BLaER1 treated with 17β-estradiol and CSF1 and Interleukin-3, amounts not matched to agents 10 nM and 100 nM (cell line): ENCODE results near the gene PARVB.

Experiments used
- H3K27ac ChIP-seq, 11 experiments: shearing (Covaris generic); formaldehyde crosslinking; 2 replicates each; pipeline ENCODE4 v1.8.1; 2022
- H3K27me3 ChIP-seq, 11 experiments: shearing (Covaris generic); formaldehyde crosslinking; 2 replicates each; pipeline ENCODE4 v1.8.1; 2022
- H3K36me3 ChIP-seq, 11 experiments: shearing (Covaris generic); formaldehyde crosslinking; 2 replicates each; pipeline ENCODE4 v1.8.1; 2022
- H3K4me1 ChIP-seq, 10 experiments: shearing (Covaris generic); formaldehyde crosslinking; 2 replicates each; pipeline ENCODE4 v1.8.1; 2022
- H3K4me2 ChIP-seq, 11 experiments: shearing (Covaris generic); formaldehyde crosslinking; 2 replicates each; pipeline ENCODE4 v1.8.1; 2022
- H3K4me3 ChIP-seq, 10 experiments: shearing (Covaris generic); formaldehyde crosslinking; 2 replicates each; pipeline ENCODE4 v1.8.1; 2022
- H3K9ac ChIP-seq, 11 experiments: shearing (Covaris generic); formaldehyde crosslinking; 2 replicates each; pipeline ENCODE4 v1.8.1; 2022
- H3K9me3 ChIP-seq, 11 experiments: shearing (Covaris generic); formaldehyde crosslinking; replicated peaks in 1 of 11; 2 replicates each; pipeline ENCODE4 v1.8.1; 2022
- H4K20me1 ChIP-seq, 11 experiments: shearing (Covaris generic); formaldehyde crosslinking; 2 replicates each; pipeline ENCODE4 v1.8.1; 2022
- Cebpa-rat ChIP-seq, 11 experiments: shearing (Covaris generic); IDR thresholded peaks; 2 replicates each; pipeline ENCODE4 v1.8.1; 2022

PARVB gene

GRCh38 chr22:44207173-44207980 is 183.3 kb downstream of the PARVB start:
- peaks cover 0 to 14% (median 12%) of the 10 kb centered on the region in 11 experiments; a peak in 16 of 22 replicates for H3K9me3 ChIP-seq
- no peak for TF ChIP-seq Cebpa-rat (IDR thresholded peaks at IDR 0.05)
- H3K27me3 ChIP-seq, result peaks cover 0 to 4% (median 0%) of the 10 kb centered on the region in 11 experiments; a peak in 4 of 22 replicates
- no peak overlapping the region for H3K27ac ChIP-seq
- peaks cover 8 to 50% (median 33%) of the 10 kb centered on the region in 11 experiments; a peak in 20 of 22 replicates for H4K20me1 ChIP-seq
- H3K9ac ChIP-seq, result no peak overlapping the region
- no peak overlapping the region for H3K4me3 ChIP-seq
- H3K4me2 ChIP-seq, result no peak overlapping the region
- H3K36me3 ChIP-seq, result peaks cover 0 to 38% (median 4%) of the 10 kb centered on the region in 11 experiments; a peak in 12 of 22 replicates
- peaks cover 11 to 27% (median 18%) of the 10 kb centered on the region in 10 experiments; a peak in 16 of 20 replicates for H3K4me1 ChIP-seq

GRCh38 chr22:44207981-44208317 is 183.8 kb downstream of the PARVB start:
- no peak for TF ChIP-seq Cebpa-rat (IDR thresholded peaks at IDR 0.05)
- no peak overlapping the region for H3K9ac ChIP-seq
- peaks cover 0 to 14% (median 12%) of the 10 kb centered on the region in 11 experiments; a peak in 16 of 22 replicates for H3K9me3 ChIP-seq
- peaks cover 0 to 1% (median 0%) of the 10 kb centered on the region in 11 experiments; a peak in 1 of 22 replicates for H3K27me3 ChIP-seq
- H3K4me1 ChIP-seq, result peaks cover 11 to 27% (median 18%) of the 10 kb centered on the region in 10 experiments; a peak in 16 of 20 replicates
- H3K4me3 ChIP-seq, result no peak overlapping the region
- H3K4me2 ChIP-seq, result no peak overlapping the region
- no peak overlapping the region for H3K27ac ChIP-seq
- H3K36me3 ChIP-seq, result peaks cover 0 to 32% (median 0%) of the 10 kb centered on the region in 11 experiments; a peak in 9 of 22 replicates
- peaks cover 7 to 44% (median 30%) of the 10 kb centered on the region in 11 experiments; a peak in 20 of 22 replicates for H4K20me1 ChIP-seq

GRCh38 chr22:44209343-44209742 is 185.2 kb downstream of the PARVB start:
- H3K27ac ChIP-seq, result no peak overlapping the region

GRCh38 chr22:44210722-44211121 is 186.6 kb downstream of the PARVB start:
- Histone ChIP-seq H3K27me3 (no peaks in the 10 kb centered on the region), H3K4me2 (0 out of 22 replicates have a peak overlapping the region, but pooled peaks of 1 of the 11 experiments have one; percentile 27), H3K4me3 (no peak overlapping the region), H3K4me1 (peaks cover 0 to 15% (median 3%) of the 10 kb centered on the region in 10 experiments; a peak in 9 of 20 replicates), H3K27ac (no peak overlapping the region), H3K9ac (no peak overlapping the region), H3K9me3 (peaks cover 16 to 33% (median 28%) of the 10 kb centered on the region in 11 experiments; a peak in 21 of 22 replicates), H4K20me1 (peaks cover 0 to 16% (median 7%) of the 10 kb centered on the region in 11 experiments; a peak in 13 of 22 replicates), H3K36me3 (peaks cover 0 to 7% (median 0%) of the 10 kb centered on the region in 11 experiments; a peak in 8 of 22 replicates)
- TF ChIP-seq Cebpa-rat (IDR thresholded peaks at IDR 0.05), result no peak

More at GRCh38 chr22:44209343-44209742, 185.2 kb downstream of the PARVB start:
- TF ChIP-seq Cebpa-rat (IDR thresholded peaks at IDR 0.05), result no peak
- Histone ChIP-seq H3K4me3 (no peak overlapping the region), H3K4me1 (peaks cover 10 to 18% (median 14%) of the 10 kb centered on the region in 10 experiments; a peak in 16 of 20 replicates), H3K9me3 (peaks cover 2 to 19% (median 15%) of the 10 kb centered on the region in 11 experiments; a peak in 18 of 22 replicates), H3K27me3 (no peaks in the 10 kb centered on the region), H3K9ac (no peak overlapping the region), H3K4me2 (no peak overlapping the region), H3K36me3 (peaks cover 0 to 19% (median 0%) of the 10 kb centered on the region in 11 experiments; a peak in 9 of 22 replicates), H4K20me1 (peaks cover 0 to 30% (median 20%) of the 10 kb centered on the region in 11 experiments; a peak in 19 of 22 replicates)

GRCh38 chr22:44211256-44211945 is 187.3 kb downstream of the PARVB start:
- H4K20me1 ChIP-seq, result peaks cover 0 to 9% (median 0%) of the 10 kb centered on the region in 11 experiments; a peak in 5 of 22 replicates
- TF ChIP-seq Cebpa-rat (IDR thresholded peaks at IDR 0.05), result no peak
- no peak overlapping the region for H3K4me3 ChIP-seq
- no peak overlapping the region for H3K9ac ChIP-seq
- no peaks in the 10 kb centered on the region for H3K36me3 ChIP-seq
- no peaks in the 10 kb centered on the region for H3K27me3 ChIP-seq
- peaks cover 18 to 37% (median 28%) of the 10 kb centered on the region in 11 experiments; a peak in 21 of 22 replicates for H3K9me3 ChIP-seq
- no peak overlapping the region for H3K27ac ChIP-seq
- peaks cover 0 to 15% (median 2%) of the 10 kb centered on the region in 10 experiments; a peak in 5 of 20 replicates for H3K4me1 ChIP-seq
- peak overlapping the region in 2 of 11 experiments; percentile 20 to 27; a peak in 1 of 22 replicates for H3K4me2 ChIP-seq

GRCh38 chr22:44211946-44212930 is 188.1 kb downstream of the PARVB start:
- H3K27ac ChIP-seq, result no peak overlapping the region
- 0 out of 22 replicates have a peak overlapping the region, but pooled peaks of 1 of the 11 experiments have one; percentile 27 for H3K4me2 ChIP-seq
- H3K9ac ChIP-seq, result no peak overlapping the region
- H3K27me3 ChIP-seq, result no peaks in the 10 kb centered on the region
- peaks cover 0 to 5% (median 0%) of the 10 kb centered on the region in 11 experiments; a peak in 3 of 22 replicates for H4K20me1 ChIP-seq
- no peak for TF ChIP-seq Cebpa-rat (IDR thresholded peaks at IDR 0.05)
- no peak overlapping the region for H3K4me3 ChIP-seq
- H3K36me3 ChIP-seq, result no peaks in the 10 kb centered on the region
- H3K9me3 ChIP-seq, result peaks cover 18 to 37% (median 28%) of the 10 kb centered on the region in 11 experiments; a peak in 21 of 22 replicates
- peaks cover 0 to 15% (median 2%) of the 10 kb centered on the region in 10 experiments; a peak in 5 of 20 replicates for H3K4me1 ChIP-seq

- TF ChIP-seq Cebpa-rat (IDR thresholded peaks at IDR 0.05), result no peak
- no peak overlapping the region for H3K4me3 ChIP-seq
- peaks cover 0 to 15% (median 2%) of the 10 kb centered on the region in 10 experiments; a peak in 5 of 20 replicates for H3K4me1 ChIP-seq
- H3K9ac ChIP-seq, result no peak overlapping the region
- H3K36me3 ChIP-seq, result no peaks in the 10 kb centered on the region
- no peaks in the 10 kb centered on the region for H3K27me3 ChIP-seq
- peaks cover 0 to 1% (median 0%) of the 10 kb centered on the region in 11 experiments; a peak in 2 of 22 replicates for H4K20me1 ChIP-seq
- no peak overlapping the region for H3K4me2 ChIP-seq
- H3K27ac ChIP-seq, result no peak overlapping the region
- peaks cover 18 to 37% (median 28%) of the 10 kb centered on the region in 11 experiments; a peak in 21 of 22 replicates for H3K9me3 ChIP-seq
Observed at GRCh38 chr22:44212936-44213335, 188.8 kb downstream of the PARVB start.
